Measurements from ENCODE around the gene ECM1.

ECM1 gene

DNA sequence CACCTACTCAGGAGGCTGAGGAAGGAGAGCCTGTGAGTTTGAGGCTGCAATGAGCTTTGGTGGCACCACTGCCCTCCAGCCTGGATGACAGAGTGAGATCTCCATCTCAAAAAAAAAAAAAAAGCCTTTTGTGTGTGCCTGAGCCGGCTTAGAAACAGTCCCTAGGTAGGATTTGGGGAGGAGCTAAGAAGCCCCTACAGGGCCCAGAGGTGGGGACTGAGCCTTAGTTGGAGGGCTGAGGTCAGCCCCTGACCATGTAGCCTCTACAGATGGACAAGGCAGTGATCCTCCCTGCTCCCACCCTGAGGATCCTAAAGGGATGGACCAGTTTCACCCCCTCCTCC lies 43.8 kb downstream of the ECM1 start:
- TF ChIP-seq, protein P1, sequence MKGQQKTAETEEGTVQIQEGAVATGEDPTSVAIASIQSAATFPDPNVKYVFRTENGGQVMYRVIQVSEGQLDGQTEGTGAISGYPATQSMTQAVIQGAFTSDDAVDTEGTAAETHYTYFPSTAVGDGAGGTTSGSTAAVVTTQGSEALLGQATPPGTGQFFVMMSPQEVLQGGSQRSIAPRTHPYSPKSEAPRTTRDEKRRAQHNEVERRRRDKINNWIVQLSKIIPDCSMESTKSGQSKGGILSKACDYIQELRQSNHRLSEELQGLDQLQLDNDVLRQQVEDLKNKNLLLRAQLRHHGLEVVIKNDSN (IDR thresholded peaks at IDR 0.05), result no peak
- no peak for TF ChIP-seq ZBTB7A (IDR thresholded peaks at IDR 0.05; ENCODE audit: low read depth)
- no peak for TF ChIP-seq CREB1 (IDR thresholded peaks at IDR 0.05; ENCODE audit: low read depth)
- TF ChIP-seq RAD21 (IDR thresholded peaks at IDR 0.05; ENCODE audit: low read depth), result no peak
- TF ChIP-seq, protein P2, sequence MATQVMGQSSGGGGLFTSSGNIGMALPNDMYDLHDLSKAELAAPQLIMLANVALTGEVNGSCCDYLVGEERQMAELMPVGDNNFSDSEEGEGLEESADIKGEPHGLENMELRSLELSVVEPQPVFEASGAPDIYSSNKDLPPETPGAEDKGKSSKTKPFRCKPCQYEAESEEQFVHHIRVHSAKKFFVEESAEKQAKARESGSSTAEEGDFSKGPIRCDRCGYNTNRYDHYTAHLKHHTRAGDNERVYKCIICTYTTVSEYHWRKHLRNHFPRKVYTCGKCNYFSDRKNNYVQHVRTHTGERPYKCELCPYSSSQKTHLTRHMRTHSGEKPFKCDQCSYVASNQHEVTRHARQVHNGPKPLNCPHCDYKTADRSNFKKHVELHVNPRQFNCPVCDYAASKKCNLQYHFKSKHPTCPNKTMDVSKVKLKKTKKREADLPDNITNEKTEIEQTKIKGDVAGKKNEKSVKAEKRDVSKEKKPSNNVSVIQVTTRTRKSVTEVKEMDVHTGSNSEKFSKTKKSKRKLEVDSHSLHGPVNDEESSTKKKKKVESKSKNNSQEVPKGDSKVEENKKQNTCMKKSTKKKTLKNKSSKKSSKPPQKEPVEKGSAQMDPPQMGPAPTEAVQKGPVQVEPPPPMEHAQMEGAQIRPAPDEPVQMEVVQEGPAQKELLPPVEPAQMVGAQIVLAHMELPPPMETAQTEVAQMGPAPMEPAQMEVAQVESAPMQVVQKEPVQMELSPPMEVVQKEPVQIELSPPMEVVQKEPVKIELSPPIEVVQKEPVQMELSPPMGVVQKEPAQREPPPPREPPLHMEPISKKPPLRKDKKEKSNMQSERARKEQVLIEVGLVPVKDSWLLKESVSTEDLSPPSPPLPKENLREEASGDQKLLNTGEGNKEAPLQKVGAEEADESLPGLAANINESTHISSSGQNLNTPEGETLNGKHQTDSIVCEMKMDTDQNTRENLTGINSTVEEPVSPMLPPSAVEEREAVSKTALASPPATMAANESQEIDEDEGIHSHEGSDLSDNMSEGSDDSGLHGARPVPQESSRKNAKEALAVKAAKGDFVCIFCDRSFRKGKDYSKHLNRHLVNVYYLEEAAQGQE (IDR thresholded peaks at IDR 0.05; ENCODE audit: low read depth), result no peak
- TF ChIP-seq CEBPB (IDR thresholded peaks at IDR 0.05), result no peak
- TF ChIP-seq TAF1 (IDR thresholded peaks at IDR 0.05; ENCODE audit: low read depth), result no peak
- TF ChIP-seq TEAD4 (IDR thresholded peaks at IDR 0.05), result no peak
- no peak for TF ChIP-seq TCF12 (IDR thresholded peaks at IDR 0.05; ENCODE audit: low read depth)
- no peak for TF ChIP-seq EP300 (IDR thresholded peaks at IDR 0.05; ENCODE audit: borderline replicate concordance)
- TF ChIP-seq, protein P3, sequence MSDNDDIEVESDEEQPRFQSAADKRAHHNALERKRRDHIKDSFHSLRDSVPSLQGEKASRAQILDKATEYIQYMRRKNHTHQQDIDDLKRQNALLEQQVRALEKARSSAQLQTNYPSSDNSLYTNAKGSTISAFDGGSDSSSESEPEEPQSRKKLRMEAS (IDR thresholded peaks at IDR 0.05), result no peak
- TF ChIP-seq NFIC (IDR thresholded peaks at IDR 0.05), result no peak
- no peak for TF ChIP-seq FOXM1 (IDR thresholded peaks at IDR 0.05; ENCODE audit: borderline replicate concordance, low read depth)
- TF ChIP-seq EGR1 (IDR thresholded peaks at IDR 0.05), result no peak
- no peak for TF ChIP-seq YY1 (IDR thresholded peaks at IDR 0.05; ENCODE audit: low read depth)

- TF ChIP-seq CREB1 (IDR thresholded peaks at IDR 0.05; ENCODE audit: low read depth) (no peak), CEBPB (IDR thresholded peaks at IDR 0.05) (peak; percentile 54; the same call in 1 of the 2 replicates)
- TF ChIP-seq, protein P2 (IDR thresholded peaks at IDR 0.05; ENCODE audit: low read depth), result peak; percentile 21; the same call in 1 of the 2 replicates
Observed at GRCh38 chr1:150552128-150552910, 44.4 kb downstream of the ECM1 start.

DNA sequence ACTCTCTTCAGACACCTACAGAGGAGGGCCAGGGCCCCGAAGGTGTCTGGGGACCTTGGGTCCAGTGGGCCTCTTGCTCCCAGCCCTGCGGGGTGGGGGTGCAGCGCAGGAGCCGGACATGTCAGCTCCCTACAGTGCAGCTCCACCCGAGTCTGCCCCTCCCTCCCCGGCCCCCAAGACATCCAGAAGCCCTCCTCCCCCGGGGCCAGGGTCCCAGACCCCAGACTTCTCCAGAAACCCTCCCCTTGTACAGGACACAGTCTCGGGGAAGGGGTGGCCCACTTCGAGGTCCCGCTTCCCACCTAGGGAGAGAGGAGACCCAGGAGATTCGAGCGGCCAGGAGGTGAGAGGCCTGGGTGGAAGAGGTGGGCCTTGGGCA lies 45.0 kb downstream of the ECM1 start:
- TF ChIP-seq TCF12 (IDR thresholded peaks at IDR 0.05; ENCODE audit: low read depth) (no peak), TAF1 (IDR thresholded peaks at IDR 0.05; ENCODE audit: low read depth) (no peak), EGR1 (IDR thresholded peaks at IDR 0.05) (no peak), CEBPB (IDR thresholded peaks at IDR 0.05) (no peak), ZBTB7A (IDR thresholded peaks at IDR 0.05; ENCODE audit: low read depth) (no peak), RAD21 (IDR thresholded peaks at IDR 0.05; ENCODE audit: low read depth) (no peak), EP300 (IDR thresholded peaks at IDR 0.05; ENCODE audit: borderline replicate concordance) (no peak)
- TF ChIP-seq, protein P2 (IDR thresholded peaks at IDR 0.05; ENCODE audit: low read depth), result no peak
- TF ChIP-seq, protein P1 (IDR thresholded peaks at IDR 0.05), result no peak

DNA sequence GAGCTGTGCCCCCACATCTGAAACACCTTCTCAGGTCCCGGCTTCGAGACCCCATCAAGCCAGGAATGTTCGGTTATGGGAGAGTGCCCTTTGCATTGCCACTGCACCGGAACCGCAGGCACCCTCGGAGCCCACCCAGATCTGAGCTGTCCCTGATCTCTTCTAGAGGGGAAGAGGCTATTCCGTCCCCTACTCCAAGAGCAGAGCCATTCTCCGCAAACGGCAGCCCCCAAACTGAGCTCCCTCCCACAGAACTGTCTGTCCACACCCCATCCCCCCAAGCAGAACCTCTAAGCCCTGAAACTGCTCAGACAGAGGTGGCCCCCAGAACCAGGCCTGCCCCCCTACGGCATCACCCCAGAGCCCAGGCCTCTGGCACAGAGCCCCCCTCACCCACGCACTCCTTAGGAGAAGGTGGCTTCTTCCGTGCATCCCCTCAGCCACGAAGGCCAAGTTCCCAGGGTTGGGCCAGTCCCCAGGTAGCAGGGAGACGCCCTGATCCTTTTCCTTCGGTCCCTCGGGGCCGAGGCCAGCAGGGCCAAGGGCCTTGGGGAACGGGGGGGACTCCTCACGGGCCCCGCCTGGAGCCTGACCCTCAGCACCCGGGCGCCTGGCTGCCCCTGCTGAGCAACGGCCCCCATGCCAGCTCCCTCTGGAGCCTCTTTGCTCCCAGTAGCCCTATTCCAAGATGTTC lies 45.6 kb downstream of the ECM1 start:
- TF ChIP-seq EP300 (IDR thresholded peaks at IDR 0.05; ENCODE audit: borderline replicate concordance) (no peak), ZBTB7A (IDR thresholded peaks at IDR 0.05; ENCODE audit: low read depth) (no peak), RAD21 (IDR thresholded peaks at IDR 0.05; ENCODE audit: low read depth) (no peak), YY1 (IDR thresholded peaks at IDR 0.05; ENCODE audit: low read depth) (no peak), EGR1 (IDR thresholded peaks at IDR 0.05) (no peak), TEAD4 (IDR thresholded peaks at IDR 0.05) (no peak), NFIC (IDR thresholded peaks at IDR 0.05) (no peak), CREB1 (IDR thresholded peaks at IDR 0.05; ENCODE audit: low read depth) (no peak), CEBPB (IDR thresholded peaks at IDR 0.05) (no peak), TAF1 (IDR thresholded peaks at IDR 0.05; ENCODE audit: low read depth) (no peak), TCF12 (IDR thresholded peaks at IDR 0.05; ENCODE audit: low read depth) (no peak), FOXM1 (IDR thresholded peaks at IDR 0.05; ENCODE audit: borderline replicate concordance, low read depth) (no peak)
- TF ChIP-seq, protein P3 (IDR thresholded peaks at IDR 0.05), result no peak
- TF ChIP-seq, protein P1 (IDR thresholded peaks at IDR 0.05), result no peak
- TF ChIP-seq, protein P2 (IDR thresholded peaks at IDR 0.05; ENCODE audit: low read depth), result no peak
